IPS DF 6.9 (cell line): ENCODE results near the gene DYNC1H1.

Source experiments
- DNase-seq: peaks from one replicate; pipeline ENCODE4 v3.0.0-alpha.2; 2013; ENCODE audit warnings: low read depth, low spot score
- H3K27ac ChIP-seq: one replicate; pipeline ENCODE4 v1.5.1; 2013; ENCODE audit warnings: low read length, control low read depth
- H3K27me3 ChIP-seq: 2 replicates; pipeline ENCODE4 v1.6.1; 2013; ENCODE audit warnings: mild to moderate bottlenecking, low read length; ENCODE audit not compliant: control insufficient read depth, insufficient read depth
- H3K36me3 ChIP-seq: 2 replicates; pipeline ENCODE4 v1.6.1; 2013; ENCODE audit warnings: low read length; ENCODE audit not compliant: control insufficient read depth, insufficient read depth
- H3K4me1 ChIP-seq: 2 replicates; pipeline ENCODE4 v1.6.1; 2013; ENCODE audit warnings: low read length; ENCODE audit not compliant: control insufficient read depth, insufficient read depth
- H3K4me3 ChIP-seq: 2 replicates; pipeline ENCODE4 v1.5.1; 2013; ENCODE audit warnings: mild to moderate bottlenecking, low read length
- H3K9me3 ChIP-seq: 2 replicates; pipeline ENCODE4 v1.6.1; 2013; ENCODE audit warnings: low read length, inconsistent platforms; ENCODE audit not compliant: control insufficient read depth, insufficient read depth
- WGBS: extraction: QIAGEN DNeasy Blood & Tissue Kit; methylation state at CpG from one replicate; pipeline ENCODE4 v1.1.7; 2013; ENCODE audit warnings: mixed read lengths, missing lambda C conversion rate; ENCODE audit not compliant: insufficient read length, insufficient coverage; 5-methylcytosine and 5-hydroxymethylcytosine counted together

The DYNC1H1 gene

GRCh38 chr14:102087762-102088011 lies 123.3 kb downstream of the DYNC1H1 start:
- Histone ChIP-seq H3K9me3 (no peaks in the 10 kb centered on the region), H3K4me3 (peak overlapping the region; percentile 69; the same call in 1 of the 2 replicates), H3K27me3 (no peaks in the 10 kb centered on the region), H3K36me3 (peaks cover 15% of the 10 kb centered on the region; the same call in 1 of the 2 replicates), H3K27ac (no peak overlapping the region), H3K4me1 (0 out of 2 replicates have a peak, but pooled peaks cover 1% of the 10 kb centered on the region)
- DNase-seq, result no peak
- WGBS, result no CpG with 5 or more reads among the region's 11 CpGs

- Histone ChIP-seq H3K9me3 (no peaks in the 10 kb centered on the region), H3K4me1 (0 out of 2 replicates have a peak, but pooled peaks cover 1% of the 10 kb centered on the region), H3K27me3 (no peaks in the 10 kb centered on the region), H3K4me3 (peak overlapping the region; percentile 13; the same call in 1 of the 2 replicates), H3K27ac (no peak overlapping the region), H3K36me3 (peaks cover 11% of the 10 kb centered on the region; the same call in 1 of the 2 replicates)
- no CpG with 5 or more reads among the region's 39 CpGs for WGBS
- DNase-seq, result no peak
Observed at GRCh38 chr14:102088012-102088792, 123.8 kb downstream of the DYNC1H1 start.

GRCh38 chr14:102089621-102090343 lies 125.4 kb downstream of the DYNC1H1 start:
- Histone ChIP-seq H3K4me3 (no peak overlapping the region), H3K27me3 (no peaks in the 10 kb centered on the region), H3K27ac (no peak overlapping the region), H3K9me3 (no peaks in the 10 kb centered on the region), H3K4me1 (0 out of 2 replicates have a peak, but pooled peaks cover 1% of the 10 kb centered on the region), H3K36me3 (peaks cover 6% of the 10 kb centered on the region; the same call in 1 of the 2 replicates)
- WGBS, result no CpG with 5 or more reads among the region's 11 CpGs
- DNase-seq, result no peak

GRCh38 chr14:102090713-102091112 lies 126.3 kb downstream of the DYNC1H1 start:
- H3K36me3 ChIP-seq, result no peaks in the 10 kb centered on the region
- H3K9me3 ChIP-seq, result no peaks in the 10 kb centered on the region
- no peak overlapping the region for H3K27ac ChIP-seq
- no peak overlapping the region for H3K4me3 ChIP-seq
- no peaks in the 10 kb centered on the region for H3K27me3 ChIP-seq
- no peak for DNase-seq
- no CpG with 5 or more reads among the region's 3 CpGs for WGBS
- 0 out of 2 replicates have a peak, but pooled peaks cover 1% of the 10 kb centered on the region for H3K4me1 ChIP-seq

GRCh38 chr14:102092806-102093205 lies 128.4 kb downstream of the DYNC1H1 start:
- Histone ChIP-seq H3K9me3 (no peaks in the 10 kb centered on the region), H3K4me1 (peaks cover 7% of the 10 kb centered on the region), H3K27ac (no peak overlapping the region), H3K27me3 (no peaks in the 10 kb centered on the region), H3K4me3 (no peak overlapping the region), H3K36me3 (no peaks in the 10 kb centered on the region)
- no peak for DNase-seq
- WGBS, result no CpG with 5 or more reads among the region's 10 CpGs

GRCh38 chr14:102094101-102094500 lies 129.7 kb downstream of the DYNC1H1 start:
- Histone ChIP-seq H3K36me3 (no peaks in the 10 kb centered on the region), H3K4me1 (peaks cover 5% of the 10 kb centered on the region), H3K27ac (no peak overlapping the region), H3K4me3 (no peak overlapping the region), H3K9me3 (no peaks in the 10 kb centered on the region), H3K27me3 (no peaks in the 10 kb centered on the region)
- WGBS, result no CpG with 5 or more reads among the region's 7 CpGs
- DNase-seq, result no peak

- no peak overlapping the region for H3K4me3 ChIP-seq
- H3K27ac ChIP-seq, result no peak overlapping the region
- WGBS, result no CpG with 5 or more reads among the region's 6 CpGs
- no peaks in the 10 kb centered on the region for H3K9me3 ChIP-seq
- DNase-seq, result no peak
- no peaks in the 10 kb centered on the region for H3K27me3 ChIP-seq
- peaks cover 5% of the 10 kb centered on the region for H3K4me1 ChIP-seq
- H3K36me3 ChIP-seq, result no peaks in the 10 kb centered on the region
Observed at GRCh38 chr14:102095231-102095870, 131.0 kb downstream of the DYNC1H1 start.

GRCh38 chr14:102095871-102096568 lies 131.6 kb downstream of the DYNC1H1 start:
- WGBS, result no CpG with 5 or more reads among the region's 8 CpGs
- Histone ChIP-seq H3K27me3 (no peaks in the 10 kb centered on the region), H3K27ac (no peak overlapping the region), H3K36me3 (no peaks in the 10 kb centered on the region), H3K9me3 (no peaks in the 10 kb centered on the region), H3K4me3 (no peak overlapping the region), H3K4me1 (peaks cover 5% of the 10 kb centered on the region)
- DNase-seq, result no peak

GRCh38 chr14:102096569-102097188 lies 132.3 kb downstream of the DYNC1H1 start:
- no peak overlapping the region for H3K27ac ChIP-seq
- H3K4me3 ChIP-seq, result no peak overlapping the region
- no CpG with 5 or more reads among the region's 12 CpGs for WGBS
- no peaks in the 10 kb centered on the region for H3K9me3 ChIP-seq
- no peak for DNase-seq
- no peaks in the 10 kb centered on the region for H3K36me3 ChIP-seq
- no peaks in the 10 kb centered on the region for H3K27me3 ChIP-seq
- peaks cover 5% of the 10 kb centered on the region for H3K4me1 ChIP-seq
